ENCODE measurements around the gene REL. TPM values are rescaled to one million over a fixed set of nuclear protein-coding genes. Genes with fewer than 3 reads are reported as not detected.
"Not testable (repeated sequence)": the region's sequence is repeated elsewhere in the genome, so short reads cannot be mapped to it uniquely, and the experiment has no call there.

Gene REL
- total and polyA plus RNA-seq, 3 experiments from 2014 or later: 25.4 to 47.6 (median 45.6) TPM

- Mint-ChIP-seq H3K27me3 (peaks cover 0 to 1% of the 10 kb centered on the region in 2 donors), H3K4me1 (peaks cover 46 to 70% (median 65%) of the 10 kb centered on the region in 3 donors), H3K9me3 (no peaks in the 10 kb centered on the region), H3K27ac (peak overlapping the region in 7 of 8 donors; percentile 57 to 89 (median 84)), H3K4me3 (peak overlapping the region; percentile 70 to 100 (median 74)), H3K36me3 (peaks cover 0 to 40% (median 7%) of the 10 kb centered on the region in 3 donors)
- no peaks in the 10 kb centered on the region for H3K36me3 ChIP-seq (ENCODE audit: insufficient read depth, low read length)
- H3K4me3 ChIP-seq (ENCODE audit: low read length): peak overlapping the region; percentile 18
- DNase-seq: no peak
- H3K9me3 ChIP-seq (ENCODE audit: low read length): no peaks in the 10 kb centered on the region
- peak overlapping the region; percentile 60 for H3K27ac ChIP-seq (ENCODE audit: low read depth, low read length)
- H3K27me3 ChIP-seq (ENCODE audit: insufficient read depth, low read length, poor library complexity, severe bottlenecking): no peaks in the 10 kb centered on the region
- ChIA-PET POLR2A (interaction anchor here (0.6 kb wide), 1 partner anchor 52 kb away, joined by 3 read pairs; no protein-coding TSS in a partner anchor), CTCF (interaction anchor here (2.0 kb wide), 1 partner anchor 80 kb away, joined by 5 read pairs; no protein-coding TSS in a partner anchor)
- peaks cover 38% of the 10 kb centered on the region for H3K4me1 ChIP-seq (ENCODE audit: insufficient read depth, low read length)
Observed at GRCh38 chr2:60884800-60885199, 3.4 kb downstream of the REL start.

GRCh38 chr2:60885683-60886082 is 4.3 kb downstream of the REL start:
- POLR2A ChIA-PET: no interaction called here
- H3K27ac ChIP-seq (ENCODE audit: low read depth, low read length): peak overlapping the region; percentile 60
- Mint-ChIP-seq H3K4me1 (peaks cover 55 to 75% (median 66%) of the 10 kb centered on the region in 3 donors), H3K27ac (peak overlapping the region; percentile 6 to 92 (median 83)), H3K27me3 (no peaks in the 10 kb centered on the region), H3K9me3 (peaks cover 0 to 2% (median 0%) of the 10 kb centered on the region in 5 donors), H3K4me3 (peak overlapping the region; percentile 70 to 100 (median 74)), H3K36me3 (peaks cover 5 to 47% (median 13%) of the 10 kb centered on the region in 3 donors)
- H3K27me3 ChIP-seq (ENCODE audit: insufficient read depth, low read length, poor library complexity, severe bottlenecking): no peaks in the 10 kb centered on the region
- peaks cover 31% of the 10 kb centered on the region for H3K4me1 ChIP-seq (ENCODE audit: insufficient read depth, low read length)
- peak overlapping the region; percentile 28 for H3K4me3 ChIP-seq (ENCODE audit: low read length)
- no peaks in the 10 kb centered on the region for H3K36me3 ChIP-seq (ENCODE audit: insufficient read depth, low read length)
- no peak for DNase-seq
- CTCF ChIA-PET: interaction anchor here (2.0 kb wide), 1 partner anchor 80 kb away, joined by 5 read pairs; no protein-coding TSS in a partner anchor
- H3K9me3 ChIP-seq (ENCODE audit: low read length): no peaks in the 10 kb centered on the region

GRCh38 chr2:60886991-60887390 is 5.6 kb downstream of the REL start:
- Histone ChIP-seq H3K4me1 (ENCODE audit: insufficient read depth, low read length) (peaks cover 40% of the 10 kb centered on the region), H3K9me3 (ENCODE audit: low read length) (no peaks in the 10 kb centered on the region), H3K27ac (ENCODE audit: low read depth, low read length) (no peak overlapping the region), H3K36me3 (ENCODE audit: insufficient read depth, low read length) (no peaks in the 10 kb centered on the region), H3K4me3 (ENCODE audit: low read length) (no peak overlapping the region), H3K27me3 (ENCODE audit: insufficient read depth, low read length, poor library complexity, severe bottlenecking) (no peaks in the 10 kb centered on the region)
- DNase-seq: no peak
- peaks cover 0 to 2% (median 0%) of the 10 kb centered on the region in 5 donors for H3K9me3 Mint-ChIP-seq
- CTCF ChIA-PET: no interaction called here
- H3K27me3 Mint-ChIP-seq: no peaks in the 10 kb centered on the region
- H3K4me1 Mint-ChIP-seq: peaks cover 64 to 88% (median 78%) of the 10 kb centered on the region in 3 donors
- peaks cover 12 to 45% (median 18%) of the 10 kb centered on the region in 3 donors for H3K36me3 Mint-ChIP-seq
- H3K27ac Mint-ChIP-seq: peak overlapping the region in 3 of 8 donors; percentile 2 to 55 (median 20)
- POLR2A ChIA-PET: no interaction called here
- H3K4me3 Mint-ChIP-seq: peak overlapping the region in 4 of 7 donors; percentile 17 to 56 (median 22)

GRCh38 chr2:60888853-60889252 is 7.5 kb downstream of the REL start:
- Histone ChIP-seq H3K4me1 (ENCODE audit: insufficient read depth, low read length) (peaks cover 40% of the 10 kb centered on the region), H3K36me3 (ENCODE audit: insufficient read depth, low read length) (peaks cover 3% of the 10 kb centered on the region), H3K27ac (ENCODE audit: low read depth, low read length) (no peak overlapping the region), H3K9me3 (ENCODE audit: low read length) (no peaks in the 10 kb centered on the region), H3K4me3 (ENCODE audit: low read length) (no peak overlapping the region), H3K27me3 (ENCODE audit: insufficient read depth, low read length, poor library complexity, severe bottlenecking) (no peaks in the 10 kb centered on the region)
- H3K27me3 Mint-ChIP-seq: no peaks in the 10 kb centered on the region
- peaks cover 12 to 43% (median 22%) of the 10 kb centered on the region in 3 donors for H3K36me3 Mint-ChIP-seq
- CTCF ChIA-PET: no interaction called here
- POLR2A ChIA-PET: no interaction called here
- peaks cover 0 to 2% (median 0%) of the 10 kb centered on the region in 5 donors for H3K9me3 Mint-ChIP-seq
- no peak for DNase-seq
- H3K4me3 Mint-ChIP-seq: peak overlapping the region in 5 of 7 donors; percentile 13 to 72 (median 24)
- H3K4me1 Mint-ChIP-seq: peaks cover 61 to 84% (median 77%) of the 10 kb centered on the region in 3 donors
- peak overlapping the region in 6 of 8 donors; percentile 9 to 75 (median 52) for H3K27ac Mint-ChIP-seq

- POLR2A ChIA-PET; H3K9me3 ChIP-seq (ENCODE audit: low read length); H3K27ac ChIP-seq (ENCODE audit: low read depth, low read length); H3K4me3 ChIP-seq (ENCODE audit: low read length); H3K9me3 Mint-ChIP-seq; CTCF ChIA-PET; DNase-seq; H3K27me3 ChIP-seq (ENCODE audit: insufficient read depth, low read length, poor library complexity, severe bottlenecking); H3K27me3 Mint-ChIP-seq: not testable (repeated sequence)
- Mint-ChIP-seq H3K27ac (peak overlapping the region in 4 of 8 donors; percentile 9 to 77 (median 54)), H3K36me3 (peaks cover 16 to 50% (median 27%) of the 10 kb centered on the region in 3 donors), H3K4me1 (peaks cover 62 to 84% (median 76%) of the 10 kb centered on the region in 3 donors), H3K4me3 (peak overlapping the region in 2 of 7 donors; percentile 8 to 44)
- Histone ChIP-seq H3K4me1 (ENCODE audit: insufficient read depth, low read length) (peaks cover 34% of the 10 kb centered on the region), H3K36me3 (ENCODE audit: insufficient read depth, low read length) (peaks cover 10% of the 10 kb centered on the region)
Observed at GRCh38 chr2:60889581-60890392, 8.4 kb downstream of the REL start.

GRCh38 chr2:60890393-60890707 is 9.0 kb downstream of the REL start:
- no peak overlapping the region for H3K27ac ChIP-seq (ENCODE audit: low read depth, low read length)
- H3K4me1 ChIP-seq (ENCODE audit: insufficient read depth, low read length): peaks cover 29% of the 10 kb centered on the region
- no peaks in the 10 kb centered on the region for H3K9me3 ChIP-seq (ENCODE audit: low read length)
- peaks cover 12% of the 10 kb centered on the region for H3K36me3 ChIP-seq (ENCODE audit: insufficient read depth, low read length)
- ChIA-PET POLR2A (no interaction called here), CTCF (no interaction called here)
- H3K27ac Mint-ChIP-seq: peak overlapping the region in 3 of 8 donors; percentile 1 to 56 (median 4)
- peaks cover 0 to 2% (median 0%) of the 10 kb centered on the region in 5 donors for H3K9me3 Mint-ChIP-seq
- peaks cover 56 to 78% (median 71%) of the 10 kb centered on the region in 3 donors for H3K4me1 Mint-ChIP-seq
- H3K27me3 Mint-ChIP-seq: no peaks in the 10 kb centered on the region
- H3K27me3 ChIP-seq (ENCODE audit: insufficient read depth, low read length, poor library complexity, severe bottlenecking): no peaks in the 10 kb centered on the region
- peaks cover 16 to 53% (median 27%) of the 10 kb centered on the region in 3 donors for H3K36me3 Mint-ChIP-seq
- no peak overlapping the region for H3K4me3 ChIP-seq (ENCODE audit: low read length)
- H3K4me3 Mint-ChIP-seq: no peak overlapping the region
- no peak for DNase-seq

GRCh38 chr2:60891180-60891579 is 9.8 kb downstream of the REL start:
- Mint-ChIP-seq H3K36me3 (peaks cover 16 to 54% (median 27%) of the 10 kb centered on the region in 3 donors), H3K4me3 (peak overlapping the region in 1 of 7 donors; percentile 75), H3K27ac (peak overlapping the region in 2 of 8 donors; percentile 36 to 59), H3K4me1 (peaks cover 49 to 70% (median 62%) of the 10 kb centered on the region in 3 donors), H3K27me3 (no peaks in the 10 kb centered on the region), H3K9me3 (peaks cover 0 to 2% (median 0%) of the 10 kb centered on the region in 5 donors)
- POLR2A ChIA-PET: interaction anchor here (0.6 kb wide), 1 partner anchor 121 kb away, joined by 3 read pairs; no protein-coding TSS in a partner anchor
- Histone ChIP-seq H3K36me3 (ENCODE audit: insufficient read depth, low read length) (peaks cover 17% of the 10 kb centered on the region), H3K27me3 (ENCODE audit: insufficient read depth, low read length, poor library complexity, severe bottlenecking) (no peaks in the 10 kb centered on the region), H3K4me1 (ENCODE audit: insufficient read depth, low read length) (peaks cover 21% of the 10 kb centered on the region), H3K9me3 (ENCODE audit: low read length) (no peaks in the 10 kb centered on the region), H3K4me3 (ENCODE audit: low read length) (no peak overlapping the region), H3K27ac (ENCODE audit: low read depth, low read length) (no peak overlapping the region)
- CTCF ChIA-PET: interaction anchor here (1.4 kb wide), 1 partner anchor 9 kb away, joined by 7 read pairs; the partner anchor contains the start of gene REL
- DNase-seq: peak in 1 of 5 donors; percentile 34

GRCh38 chr2:60898567-60898966 is 17.2 kb downstream of the REL start:
- Histone ChIP-seq H3K36me3 (ENCODE audit: insufficient read depth, low read length) (peaks cover 24% of the 10 kb centered on the region), H3K27me3 (ENCODE audit: insufficient read depth, low read length, poor library complexity, severe bottlenecking) (no peaks in the 10 kb centered on the region), H3K4me1 (ENCODE audit: insufficient read depth, low read length) (no peaks in the 10 kb centered on the region), H3K4me3 (ENCODE audit: low read length) (no peak overlapping the region), H3K9me3 (ENCODE audit: low read length) (no peaks in the 10 kb centered on the region), H3K27ac (ENCODE audit: low read depth, low read length) (no peak overlapping the region)
- no peaks in the 10 kb centered on the region for H3K27me3 Mint-ChIP-seq
- H3K36me3 Mint-ChIP-seq: peaks cover 12 to 83% (median 23%) of the 10 kb centered on the region in 3 donors
- POLR2A ChIA-PET: no interaction called here
- peaks cover 22 to 39% (median 35%) of the 10 kb centered on the region in 3 donors for H3K4me1 Mint-ChIP-seq
- H3K4me3 Mint-ChIP-seq: no peak overlapping the region
- no peaks in the 10 kb centered on the region for H3K9me3 Mint-ChIP-seq
- CTCF ChIA-PET: no interaction called here
- DNase-seq: no peak
- H3K27ac Mint-ChIP-seq: peak overlapping the region in 1 of 8 donors; percentile 71

All from CD8-positive, alpha-beta memory T cell (primary cell).